Right renal pelvis (tissue), 4 donors: ENCODE measurements around the gene HIBCH. TPM values are rescaled to one million over a fixed set of nuclear protein-coding genes. Genes with fewer than 3 reads are reported as not detected.
"Not testable (repeated sequence)": the region's sequence is repeated elsewhere in the genome, so short reads cannot be mapped to it uniquely, and the experiment has no call there.

ENCODE experiments used
- DNase-seq, 4 donors: peaks; one replicate each; pipeline ENCODE4 v3.0.0-alpha.2; 2013; ENCODE audit warnings: low read depth in 4 of 4, low spot score in 3 of 4, missing footprints in 1 of 4
- polyA plus RNA-seq, 4 donors: library from polyadenylated mRNA; unstranded; fragments of 120-200 nt; gene quantifications; one replicate each; pipeline ENCODE4 v1.2.1, GENCODE V29; 2013; ENCODE audit not compliant: insufficient read length in 4 of 4

The HIBCH gene
- polyA plus RNA-seq, 4 donors, result 78.9 to 87.4 (median 79.3) TPM

GRCh38 chr2:190343536-190344275, 24.1 kb upstream of the HIBCH start, which contains the start of gene INPP1:
Gene INPP1, plus strand, starts transcription at chr2:190343589. Its CDS starts 16,514 bp downstream, at chr2:190360103.
- DNase-seq, result peak in 2 of 4 donors; percentile 20 to 53

- DNase-seq, result peak in 2 of 4 donors; percentile 26 to 38
Observed at GRCh38 chr2:190343089-190343535, 23.5 kb upstream of the HIBCH start.

- no peak for DNase-seq
Observed at GRCh38 chr2:190342611-190343010, 23.0 kb upstream of the HIBCH start.

- no peak for DNase-seq
Observed at GRCh38 chr2:190340369-190340768, 20.7 kb upstream of the HIBCH start.

GRCh38 chr2:190339394-190339793, 19.8 kb upstream of the HIBCH start:
- no peak for DNase-seq

- DNase-seq, result no peak
Observed at GRCh38 chr2:190338453-190338852, 18.8 kb upstream of the HIBCH start.

GRCh38 chr2:190336420-190336819, 16.8 kb upstream of the HIBCH start:
- no peak for DNase-seq

GRCh38 chr2:190335584-190335983, 16.0 kb upstream of the HIBCH start:
- not testable (repeated sequence) for DNase-seq

- no peak for DNase-seq
Observed at GRCh38 chr2:190335225-190335559, 15.6 kb upstream of the HIBCH start.

GRCh38 chr2:190334479-190335224, 15.0 kb upstream of the HIBCH start:
- no peak for DNase-seq

GRCh38 chr2:190333928-190334327, 14.3 kb upstream of the HIBCH start:
- DNase-seq, result no peak

- no peak for DNase-seq
Observed at GRCh38 chr2:190333395-190333794, 13.8 kb upstream of the HIBCH start.

- no peak for DNase-seq
Observed at GRCh38 chr2:190328573-190329147, 9.0 kb upstream of the HIBCH start.

- DNase-seq, result no peak
Observed at GRCh38 chr2:190327867-190328572, 8.4 kb upstream of the HIBCH start.

- no peak for DNase-seq
Observed at GRCh38 chr2:190325588-190325987, 6.0 kb upstream of the HIBCH start.

GRCh38 chr2:190323406-190323805, 3.8 kb upstream of the HIBCH start:
- no peak for DNase-seq

- no peak for DNase-seq
Observed at GRCh38 chr2:190320696-190321095, 1.1 kb upstream of the HIBCH start.

- peak; percentile 6 to 33 (median 20) for DNase-seq
Observed at GRCh38 chr2:190318931-190319554, 583 bp downstream of the HIBCH start.

GRCh38 chr2:190318514-190318913, 1.1 kb downstream of the HIBCH start:
- no peak for DNase-seq

- DNase-seq, result no peak
Observed at GRCh38 chr2:190315273-190315672, 4.4 kb downstream of the HIBCH start.
